Measurements from ENCODE around the gene ADAMTS16.

GRCh38 chr5:5209089-5209488 lies 69.0 kb downstream of the ADAMTS16 start:
- no peak for TF ChIP-seq CTCF (IDR thresholded peaks at IDR 0.05; ENCODE audit: low read length)
- no peak for TF ChIP-seq EZH2 (IDR thresholded peaks at IDR 0.05; ENCODE audit: borderline replicate concordance, low read length)
